B cell (primary cell): Measurements from ENCODE around the gene SYNE1. TPM values are rescaled to one million over a fixed set of nuclear protein-coding genes. Genes with fewer than 3 reads are reported as not detected.

ENCODE experiments used
- ATAC-seq: fragments of 200-7000 bp; cut with Tn5 transposase; one replicate; pipeline ENCODE4 v1.10.0; 2021; ENCODE audit warnings: low read depth, mild to moderate bottlenecking, moderate number of reproducible peaks, moderate library complexity
- CTCF ChIA-PET: fragments of 350-600 bp; sonication (Branson Sonifier 250); formaldehyde crosslinking; loops from one replicate; lab custom pipeline; 2021; ENCODE audit warnings: antibody characterized with exemption, inconsistent platforms; lab: Charles Lee
- POLR2A ChIA-PET: fragments of 350-600 bp; sonication (Branson Sonifier 250); formaldehyde crosslinking; loops from one replicate; lab custom pipeline; 2021; ENCODE audit warnings: antibody characterized with exemption; lab: Charles Lee
- DNase-seq: peaks from one replicate; pipeline ENCODE4 v3.0.0; 2013
- H2AFZ ChIP-seq: 2 replicates; pipeline ENCODE4 v1.6.1; 2012; ENCODE audit warnings: mild to moderate bottlenecking, low read depth, low read length; ENCODE audit not compliant: insufficient read depth, poor library complexity, severe bottlenecking
- H3K27ac ChIP-seq, 2 donors: 1 replicate in 1 of 2; 2 replicates in 1 of 2; pipeline ENCODE4 v1.5.1; 2012 to 2013; ENCODE audit warnings: low read length in 2 of 2, mild to moderate bottlenecking in 2 of 2, moderate library complexity in 1 of 2
- H3K27me3 ChIP-seq, 4 experiments: fragments of 200-600 bp in 1 of 4; sonication (generic) in 1 of 4; replicated peaks in 1 of 4; 1 replicate in 2 of 4; 2 replicates in 2 of 4; pipeline versions ENCODE4 v1.6.1 to v1.7.0; 2013 to 2016; ENCODE audit warnings: low read length in 3 of 4, mild to moderate bottlenecking in 2 of 4, mixed read lengths in 1 of 4, moderate library complexity in 1 of 4; ENCODE audit not compliant: insufficient read depth in 4 of 4, control insufficient read depth in 3 of 4; ENCODE audit errors: control extremely low read depth in 1 of 4
- H3K36me3 ChIP-seq, 2 experiments: replicated peaks in 1 of 2; 1 replicate in 1 of 2; 2 replicates in 1 of 2; pipeline versions ENCODE4 v1.6.1 to v1.7.1; 2013; ENCODE audit warnings: low read length in 1 of 2; ENCODE audit not compliant: insufficient read depth in 2 of 2, control insufficient read depth in 1 of 2; ENCODE audit errors: control extremely low read depth in 1 of 2, extremely low read depth in 1 of 2
- H3K4me1 ChIP-seq, 2 donors: fragments of 200-600 bp in 1 of 2; sonication (generic) in 1 of 2; 1 replicate in 1 of 2; 2 replicates in 1 of 2; pipeline versions ENCODE4 v1.5.1 to v1.6.1; 2013 to 2017; ENCODE audit warnings: low read length in 2 of 2; ENCODE audit not compliant: control insufficient read depth in 2 of 2, insufficient read depth in 2 of 2
- H3K4me2 ChIP-seq: replicated peaks from 2 replicates; pipeline ENCODE3; 2012; ENCODE audit warnings: mild to moderate bottlenecking, low read depth, low read length; ENCODE audit not compliant: poor library complexity, severe bottlenecking
- H3K4me3 ChIP-seq, 5 experiments: fragments of 200-600 bp in 1 of 5; sonication (generic) in 1 of 5; 1 replicate in 3 of 5; 2 replicates in 2 of 5; pipeline versions ENCODE4 v1.5.1 to v1.7.0; 2011 to 2016; ENCODE audit warnings: low read length in 4 of 5, mild to moderate bottlenecking in 4 of 5, low read depth in 2 of 5, control low read depth in 1 of 5, moderate library complexity in 1 of 5; ENCODE audit not compliant: insufficient read depth in 1 of 5; ENCODE audit errors: control extremely low read depth in 1 of 5, extremely low read depth in 1 of 5
- H3K79me2 ChIP-seq: fragments of 200-600 bp; sonication (generic); one replicate; pipeline ENCODE4 v1.6.0; 2016; ENCODE audit warnings: low read length; ENCODE audit not compliant: control insufficient read depth, insufficient read depth
- H3K9ac ChIP-seq: fragments of 200-600 bp; sonication (generic); 2 replicates; pipeline ENCODE4 v1.6.1; 2017; ENCODE audit warnings: mild to moderate bottlenecking, low read length, moderate library complexity
- H3K9me3 ChIP-seq, 3 donors: one replicate each; pipeline versions ENCODE4 v1.6.1 to v1.7.1; 2013; ENCODE audit warnings: low read length in 2 of 3; ENCODE audit not compliant: control insufficient read depth in 2 of 3, insufficient read depth in 1 of 3; ENCODE audit errors: control extremely low read depth in 1 of 3
- H4K20me1 ChIP-seq: 2 replicates; pipeline ENCODE4 v1.6.0; 2012; ENCODE audit warnings: mild to moderate bottlenecking, low read length; ENCODE audit not compliant: insufficient read depth, control insufficient read depth, poor library complexity, severe bottlenecking
- H3K27ac Mint-ChIP-seq: one replicate; pipeline ENCODE4 v1.8.0; 2021; ENCODE audit warnings: mixed read lengths
- H3K27me3 Mint-ChIP-seq: one replicate; pipeline ENCODE4 v1.8.0; 2021; ENCODE audit warnings: mixed read lengths
- H3K4me1 Mint-ChIP-seq: one replicate; pipeline ENCODE4 v1.8.0; 2021; ENCODE audit warnings: mixed read lengths
- H3K4me3 Mint-ChIP-seq: one replicate; pipeline ENCODE4 v1.8.0; 2021; ENCODE audit warnings: mixed read lengths
- H3K9me3 Mint-ChIP-seq: one replicate; pipeline ENCODE4 v1.8.0; 2022; ENCODE audit warnings: mixed read lengths; ENCODE audit not compliant: insufficient read depth
- EZH2 ChIP-seq: IDR thresholded peaks from 2 replicates; pipeline ENCODE4 v1.6.1; 2012; ENCODE audit warnings: borderline replicate concordance, low read depth, mild to moderate bottlenecking, moderate library complexity, low read length; ENCODE audit not compliant: insufficient read depth, poor library complexity, severe bottlenecking
- WGBS: methylation state at CpG from one replicate; pipeline ENCODE4 v1.1.5; 2013; ENCODE audit warnings: missing lambda C conversion rate; ENCODE audit not compliant: insufficient coverage; 5-methylcytosine and 5-hydroxymethylcytosine counted together
- intact Hi-C: fragments of 100-400 bp; cut with micrococcal nuclease; formaldehyde crosslinking; loops from one replicate; pipeline ENCODE4 v1.10.0; 2022
- polyA plus RNA-seq: library from polyadenylated mRNA; depleted of rRNA; stranded (reverse); fragments of >200 nt; gene quantifications from 2 replicates; pipeline ENCODE4 v1.2.3, GENCODE V29; 2012
- total RNA-seq, 2 donors: library from RNA; stranded (reverse); fragments of 120-200 nt in 1 of 2; gene quantifications; 1 replicate in 1 of 2; 2 replicates in 1 of 2; pipeline versions ENCODE4 v1.2.3 to v1.2.4, GENCODE V29; 2013 to 2022
- TF ChIP-seq, protein P1 (sequence below): fragments of 200-600 bp; IDR thresholded peaks from one replicate; pipeline ENCODE4 v1.8.0; 2022; ENCODE audit warnings: antibody characterized with exemption, mild to moderate bottlenecking

SYNE1 gene
- total and polyA plus RNA-seq, 2 donors (not counting 1 experiment from before 2014, with no cell fraction given) = 49.2 to 108 TPM

DNA sequence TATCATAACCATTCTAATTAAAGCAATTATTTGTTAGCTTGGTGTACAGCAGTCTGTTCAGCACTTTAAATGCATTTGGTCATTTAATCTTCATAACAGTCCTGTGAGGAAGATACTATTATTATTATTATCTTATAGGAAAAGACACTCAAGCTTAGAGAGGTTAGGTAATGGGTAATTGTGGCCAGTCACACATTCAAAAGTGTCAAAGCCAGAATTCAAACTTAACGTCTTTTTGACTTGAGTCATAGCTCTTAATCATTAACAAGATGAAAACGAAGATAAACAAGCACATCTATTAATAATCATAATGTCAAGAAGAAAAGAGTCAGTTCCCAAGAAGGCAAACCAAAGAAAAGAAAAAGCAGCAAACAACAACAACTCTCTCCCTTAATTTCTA is 251.0 kb downstream of the SYNE1 start:
- intact Hi-C loops = no loop called here
- no peak overlapping the region for H3K4me2 ChIP-seq
- no peak for TF ChIP-seq EZH2
- TF ChIP-seq, protein P1, sequence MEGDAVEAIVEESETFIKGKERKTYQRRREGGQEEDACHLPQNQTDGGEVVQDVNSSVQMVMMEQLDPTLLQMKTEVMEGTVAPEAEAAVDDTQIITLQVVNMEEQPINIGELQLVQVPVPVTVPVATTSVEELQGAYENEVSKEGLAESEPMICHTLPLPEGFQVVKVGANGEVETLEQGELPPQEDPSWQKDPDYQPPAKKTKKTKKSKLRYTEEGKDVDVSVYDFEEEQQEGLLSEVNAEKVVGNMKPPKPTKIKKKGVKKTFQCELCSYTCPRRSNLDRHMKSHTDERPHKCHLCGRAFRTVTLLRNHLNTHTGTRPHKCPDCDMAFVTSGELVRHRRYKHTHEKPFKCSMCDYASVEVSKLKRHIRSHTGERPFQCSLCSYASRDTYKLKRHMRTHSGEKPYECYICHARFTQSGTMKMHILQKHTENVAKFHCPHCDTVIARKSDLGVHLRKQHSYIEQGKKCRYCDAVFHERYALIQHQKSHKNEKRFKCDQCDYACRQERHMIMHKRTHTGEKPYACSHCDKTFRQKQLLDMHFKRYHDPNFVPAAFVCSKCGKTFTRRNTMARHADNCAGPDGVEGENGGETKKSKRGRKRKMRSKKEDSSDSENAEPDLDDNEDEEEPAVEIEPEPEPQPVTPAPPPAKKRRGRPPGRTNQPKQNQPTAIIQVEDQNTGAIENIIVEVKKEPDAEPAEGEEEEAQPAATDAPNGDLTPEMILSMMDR = no peak
- H3K79me2 ChIP-seq = no peaks in the 10 kb centered on the region
- no peak for DNase-seq
- no peaks in the 10 kb centered on the region for H3K4me1 Mint-ChIP-seq
- no peak overlapping the region for H3K27ac ChIP-seq
- no peaks in the 10 kb centered on the region for H3K27me3 ChIP-seq
- WGBS = no CpG with 5 or more reads among the region's 2 CpGs
- ChIA-PET CTCF (no interaction called here), POLR2A (no interaction called here)
- ATAC-seq = no peak
- no peaks in the 10 kb centered on the region for H3K4me1 ChIP-seq
- H3K27me3 Mint-ChIP-seq = peaks cover 13% of the 10 kb centered on the region
- no peak overlapping the region for H3K4me3 ChIP-seq
- no peak overlapping the region for H3K9ac ChIP-seq
- no peak overlapping the region for H2AFZ ChIP-seq
- no peaks in the 10 kb centered on the region for H3K36me3 ChIP-seq
- no peaks in the 10 kb centered on the region for H3K9me3 ChIP-seq
- H3K27ac Mint-ChIP-seq = no peak overlapping the region
- no peaks in the 10 kb centered on the region for H4K20me1 ChIP-seq
- no peaks in the 10 kb centered on the region for H3K9me3 Mint-ChIP-seq
- no peak overlapping the region for H3K4me3 Mint-ChIP-seq

DNA sequence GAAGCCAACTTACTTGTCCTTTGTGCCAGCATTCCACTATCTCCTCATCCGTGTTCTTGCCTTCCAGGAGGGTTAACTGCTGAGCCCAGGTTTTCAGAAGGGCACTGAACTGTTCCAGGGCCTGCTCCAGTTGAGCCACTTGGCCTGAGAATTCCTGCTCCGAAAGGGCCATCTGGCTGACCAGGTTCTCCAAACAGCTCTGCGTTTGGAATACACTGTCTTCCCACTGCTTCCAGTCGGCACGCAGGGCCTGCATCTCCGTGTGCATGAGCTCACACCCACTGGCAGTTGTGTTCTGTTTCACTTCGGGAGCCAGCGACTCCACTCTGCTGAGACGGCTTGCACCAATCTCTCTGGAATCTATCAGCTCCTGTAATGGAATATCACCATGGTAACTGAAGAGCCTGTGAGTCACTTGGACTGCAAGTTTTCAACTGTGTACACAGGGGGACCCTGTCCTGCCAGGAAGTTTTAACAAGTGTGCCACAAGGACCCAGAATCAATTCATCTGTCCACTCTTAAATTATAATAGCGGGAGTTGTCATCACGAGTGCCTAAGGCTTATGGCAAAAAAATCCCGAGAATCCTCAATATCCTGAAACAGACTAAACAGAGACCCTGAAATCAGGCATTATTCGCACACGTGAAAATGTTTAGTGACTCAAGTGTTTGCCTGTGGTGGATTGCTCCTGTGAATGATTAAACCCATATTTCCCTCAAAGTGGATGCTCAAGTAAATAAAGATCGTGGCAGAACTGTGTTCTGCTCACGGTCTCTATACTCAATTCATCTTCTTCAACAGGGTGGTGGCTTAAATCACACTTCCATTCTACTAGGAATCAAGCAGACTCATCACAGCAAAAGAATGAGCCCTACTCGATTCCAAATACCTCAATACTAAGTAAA is 255.9 kb downstream of the SYNE1 start:
- Histone ChIP-seq H3K9ac (no peak overlapping the region), H3K4me3 (no peak overlapping the region), H3K79me2 (no peaks in the 10 kb centered on the region), H3K27me3 (no peaks in the 10 kb centered on the region), H3K4me2 (no peak overlapping the region), H3K36me3 (no peaks in the 10 kb centered on the region), H4K20me1 (no peaks in the 10 kb centered on the region), H2AFZ (no peak overlapping the region), H3K9me3 (no peaks in the 10 kb centered on the region), H3K4me1 (no peaks in the 10 kb centered on the region), H3K27ac (no peak overlapping the region)
- DNase-seq = no peak
- 90% methylated on average over 10 of the region's 17 CpGs for WGBS
- Mint-ChIP-seq H3K4me3 (no peak overlapping the region), H3K27me3 (peaks cover 10% of the 10 kb centered on the region), H3K9me3 (no peaks in the 10 kb centered on the region), H3K4me1 (no peaks in the 10 kb centered on the region), H3K27ac (no peak overlapping the region)
- TF ChIP-seq, protein P1 = no peak
- TF ChIP-seq EZH2 = no peak
- CTCF ChIA-PET = no interaction called here
- POLR2A ChIA-PET = no interaction called here
- no peak for ATAC-seq
- intact Hi-C loops = no loop called here
